Femur (tissue), 1 donor: ENCODE measurements around the gene PSMB8.
"Not testable (repeated sequence)": the region's sequence is repeated elsewhere in the genome, so short reads cannot be mapped to it uniquely, and the experiment has no call there.

Experiments
- DNase-seq: peaks from one replicate; pipeline ENCODE4 v3.0.0-alpha.2; 2017

Gene PSMB8

GRCh38 chr6:32836873-32837272 is 7.0 kb downstream of the PSMB8 start:
- DNase-seq: no peak

GRCh38 chr6:32835167-32835893 is 8.5 kb downstream of the PSMB8 start:
- no peak for DNase-seq

GRCh38 chr6:32833664-32834063 is 10.2 kb downstream of the PSMB8 start:
- no peak for DNase-seq

GRCh38 chr6:32832535-32832934 is 11.3 kb downstream of the PSMB8 start:
- DNase-seq: no peak

GRCh38 chr6:32830936-32831335 is 12.9 kb downstream of the PSMB8 start:
- DNase-seq: no peak

- DNase-seq: no peak
These were observed 13.8 kb downstream of the PSMB8 start for GRCh38 chr6:32830017-32830416.

GRCh38 chr6:32829495-32829894 is 14.4 kb downstream of the PSMB8 start:
- DNase-seq: no peak

- DNase-seq: no peak
These were observed 16.8 kb downstream of the PSMB8 start for GRCh38 chr6:32827025-32827424.

GRCh38 chr6:32825966-32826365 is 17.9 kb downstream of the PSMB8 start:
- DNase-seq: no peak

GRCh38 chr6:32819729-32820128 is 24.1 kb downstream of the PSMB8 start:
- no peak for DNase-seq

GRCh38 chr6:32818867-32819266 is 25.0 kb downstream of the PSMB8 start:
- no peak for DNase-seq

- no peak for DNase-seq
These were observed 27.1 kb downstream of the PSMB8 start, which contains the start of gene HLA-DOB for GRCh38 chr6:32816746-32817204. Gene HLA-DOB, minus strand, starts transcription at chr6:32817002. Its CDS starts 51 bp downstream, at chr6:32816951.

- no peak for DNase-seq
These were observed 27.9 kb downstream of the PSMB8 start for GRCh38 chr6:32815996-32816395.

GRCh38 chr6:32815115-32815514 is 28.7 kb downstream of the PSMB8 start:
- DNase-seq: no peak

GRCh38 chr6:32814145-32814544 is 29.7 kb downstream of the PSMB8 start:
- no peak for DNase-seq

- DNase-seq: no peak
These were observed 34.7 kb downstream of the PSMB8 start for GRCh38 chr6:32809171-32809570.

GRCh38 chr6:32807020-32807580 is 36.7 kb downstream of the PSMB8 start:
- no peak for DNase-seq

- not testable (repeated sequence) for DNase-seq
These were observed 38.4 kb downstream of the PSMB8 start for GRCh38 chr6:32805404-32805803.

GRCh38 chr6:32803416-32803815 is 40.4 kb downstream of the PSMB8 start:
- DNase-seq: no peak

- DNase-seq: no peak
These were observed 44.1 kb downstream of the PSMB8 start for GRCh38 chr6:32799740-32800139.

- no peak for DNase-seq
These were observed 44.7 kb downstream of the PSMB8 start for GRCh38 chr6:32799168-32799567.

- DNase-seq: peak; percentile 80
These were observed 46.7 kb downstream of the PSMB8 start for GRCh38 chr6:32796848-32797776.

GRCh38 chr6:32794510-32794909 is 49.3 kb downstream of the PSMB8 start:
- DNase-seq: no peak
